ENCODE results near the gene LPP.

LPP gene

GRCh38 chr3:188170461-188171459, 16.8 kb downstream of the LPP start:
- no peak for DNase-seq

GRCh38 chr3:188171682-188172467, 17.9 kb downstream of the LPP start:
- no peak for DNase-seq

GRCh38 chr3:188174317-188175044, 20.5 kb downstream of the LPP start:
- peak; percentile 65 for DNase-seq

GRCh38 chr3:188176476-188176875, 22.5 kb downstream of the LPP start:
- DNase-seq: no peak

- no peak for DNase-seq
These were observed 22.9 kb downstream of the LPP start for GRCh38 chr3:188176884-188177283.

- no peak for DNase-seq
These were observed 23.8 kb downstream of the LPP start for GRCh38 chr3:188177721-188178120.

- DNase-seq: no peak
These were observed 24.5 kb downstream of the LPP start for GRCh38 chr3:188178293-188178936.

GRCh38 chr3:188179006-188179966, 25.3 kb downstream of the LPP start:
- DNase-seq: peak; percentile 33

- no peak for DNase-seq
These were observed 26.2 kb downstream of the LPP start for GRCh38 chr3:188180114-188180513.

- DNase-seq: no peak
These were observed 29.5 kb downstream of the LPP start for GRCh38 chr3:188183452-188183851.

- DNase-seq: no peak
These were observed 30.2 kb downstream of the LPP start for GRCh38 chr3:188184160-188184559.

GRCh38 chr3:188184649-188185048, 30.7 kb downstream of the LPP start:
- DNase-seq: no peak

GRCh38 chr3:188185717-188186251, 31.8 kb downstream of the LPP start:
- DNase-seq: no peak

GRCh38 chr3:188187053-188187452, 33.1 kb downstream of the LPP start:
- no peak for DNase-seq

- no peak for DNase-seq
These were observed 35.0 kb downstream of the LPP start for GRCh38 chr3:188188911-188189310.

GRCh38 chr3:188191460-188191859, 37.5 kb downstream of the LPP start:
- no peak for DNase-seq

GRCh38 chr3:188192034-188192433, 38.1 kb downstream of the LPP start:
- no peak for DNase-seq

- DNase-seq: no peak
These were observed 40.4 kb downstream of the LPP start for GRCh38 chr3:188194332-188194731.

GRCh38 chr3:188196232-188196990, 42.5 kb downstream of the LPP start:
- no peak for DNase-seq

- DNase-seq: no peak
These were observed 43.5 kb downstream of the LPP start for GRCh38 chr3:188197388-188197847.
